GM23248 (cell line): ENCODE data around the gene LSM11. TPM values are rescaled to one million over a fixed set of nuclear protein-coding genes. Genes with fewer than 3 reads are reported as not detected.

Experiments used
- DNase-seq: peaks from one replicate; pipeline ENCODE4 v3.0.0-alpha.2; 2015
- H2AFZ ChIP-seq: fragments of 200-600 bp; sonication (generic); 2 replicates; pipeline ENCODE4 v1.6.1; 2016; ENCODE audit warnings: antibody characterized with exemption
- H3F3A ChIP-seq: fragments of 200-600 bp; sonication (generic); 2 replicates; pipeline ENCODE4 v1.6.1; 2016; ENCODE audit warnings: mild to moderate bottlenecking, antibody characterized with exemption, mixed run types; ENCODE audit not compliant: insufficient read depth
- H3K27ac ChIP-seq: fragments of 200-600 bp; sonication (generic); 2 replicates; pipeline ENCODE4 v1.5.1; 2016; ENCODE audit warnings: mild to moderate bottlenecking
- H3K27me3 ChIP-seq: fragments of 200-600 bp; sonication (generic); replicated peaks from 2 replicates; pipeline ENCODE4 v1.6.1; 2016; ENCODE audit warnings: mild to moderate bottlenecking; ENCODE audit not compliant: insufficient read depth
- H3K36me3 ChIP-seq: fragments of 200-600 bp; sonication (generic); 2 replicates; pipeline ENCODE4 v1.6.1; 2016; ENCODE audit warnings: low read depth, mild to moderate bottlenecking
- H3K4me1 ChIP-seq: fragments of 200-600 bp; sonication (generic); 2 replicates; pipeline ENCODE4 v1.6.1; 2016; ENCODE audit warnings: mild to moderate bottlenecking; ENCODE audit not compliant: insufficient read depth
- H3K4me2 ChIP-seq: fragments of 200-600 bp; sonication (generic); one replicate; pipeline ENCODE4 v1.6.1; 2016; ENCODE audit warnings: mild to moderate bottlenecking; ENCODE audit not compliant: unreplicated experiment
- H3K4me3 ChIP-seq: fragments of 200-600 bp; sonication (generic); 2 replicates; pipeline ENCODE4 v1.5.1; 2016; ENCODE audit warnings: mild to moderate bottlenecking
- H3K79me2 ChIP-seq: fragments of 200-600 bp; sonication (generic); 2 replicates; pipeline ENCODE4 v1.6.1; 2016; ENCODE audit warnings: mild to moderate bottlenecking; ENCODE audit not compliant: insufficient read depth
- H3K9ac ChIP-seq: fragments of 200-600 bp; sonication (generic); 2 replicates; pipeline ENCODE4 v1.6.1; 2016; ENCODE audit warnings: mild to moderate bottlenecking
- H3K9me2 ChIP-seq: fragments of 200-600 bp; sonication (generic); 2 replicates; pipeline ENCODE4 v1.6.1; 2016; ENCODE audit warnings: mixed run types, mild to moderate bottlenecking, moderate library complexity; ENCODE audit not compliant: insufficient read depth
- H3K9me3 ChIP-seq: fragments of 200-600 bp; sonication (generic); one replicate; pipeline ENCODE4 v1.6.1; 2017; ENCODE audit warnings: low read depth
- H4K20me1 ChIP-seq: fragments of 200-600 bp; sonication (generic); 2 replicates; pipeline ENCODE4 v1.6.0; 2016; ENCODE audit not compliant: insufficient read depth
- EZH2 ChIP-seq: fragments of 200-600 bp; sonication (generic); IDR thresholded peaks from 2 replicates; pipeline ENCODE4 v1.6.1; 2018; ENCODE audit warnings: antibody characterized with exemption, mild to moderate bottlenecking; ENCODE audit not compliant: insufficient read depth, poor library complexity, severe bottlenecking
- EZH2phosphoT487 ChIP-seq: fragments of 200-600 bp; sonication (generic); IDR thresholded peaks from 2 replicates; pipeline ENCODE4 v1.6.1; 2018; ENCODE audit warnings: antibody characterized with exemption, moderate library complexity, mild to moderate bottlenecking, low read depth; ENCODE audit not compliant: insufficient read depth
- WGBS, 2 experiments: methylation state at CpG; one replicate each; pipeline ENCODE4 v1.1.6; 2015 to 2017; ENCODE audit warnings: low lambda C conversion rate in 2 of 2, low coverage in 1 of 2; ENCODE audit errors: missing lambda C conversion rate in 2 of 2; 5-methylcytosine and 5-hydroxymethylcytosine counted together
- in situ Hi-C: fragments of 300-500 bp; cut with MboI; formaldehyde crosslinking; loops from 2 replicates; pipeline ENCODE4 v1.15.0; 2020
- polyA plus RNA-seq: library from polyadenylated mRNA; unstranded; fragments of >200 nt; fragmentation: Nextera tagmentation; extraction: Ambion mirVana; gene quantifications from 2 replicates; pipeline ENCODE4 v1.2.1, GENCODE V29; 2016
- total RNA-seq: library from RNA; depleted of rRNA; stranded (reverse); fragments of >200 nt; shearing (Covaris generic); gene quantifications from 2 replicates; pipeline ENCODE4 v1.2.3, GENCODE V29; 2014

LSM11 gene
- total and polyA plus RNA-seq, 2 experiments from 2014 or later: 0.79 to 4.0 TPM

GRCh38 chr5:157739388-157740228 is 3.9 kb upstream of the LSM11 start:
- Histone ChIP-seq H3K27me3 (no peaks in the 10 kb centered on the region), H3K9me3 (no peaks in the 10 kb centered on the region), H3K36me3 (peaks cover 7% of the 10 kb centered on the region; the same call in 1 of the 2 replicates), H3K79me2 (no peaks in the 10 kb centered on the region), H4K20me1 (no peaks in the 10 kb centered on the region), H3F3A (no peaks in the 10 kb centered on the region), H3K9ac (no peak overlapping the region), H3K4me3 (no peak overlapping the region), H2AFZ (no peak overlapping the region), H3K27ac (no peak overlapping the region), H3K9me2 (no peaks in the 10 kb centered on the region), H3K4me1 (no peaks in the 10 kb centered on the region), H3K4me2 (no peak overlapping the region)
- TF ChIP-seq EZH2 (no peak), EZH2phosphoT487 (no peak)
- in situ Hi-C loops: loop anchor here (25.0 kb wide), 1 partner anchor 402 kb away; a partner anchor contains a TSS
- no peak for DNase-seq
- WGBS, 2 experiments: 88 to 89% methylated on average over 12 of the region's 12 CpGs

- Histone ChIP-seq H3K27ac (no peak overlapping the region), H3K4me3 (no peak overlapping the region), H3K4me2 (no peak overlapping the region), H2AFZ (no peak overlapping the region), H3K4me1 (no peaks in the 10 kb centered on the region), H3K9me3 (no peaks in the 10 kb centered on the region), H3K36me3 (peaks cover 7% of the 10 kb centered on the region; the same call in 1 of the 2 replicates), H3K27me3 (no peaks in the 10 kb centered on the region), H4K20me1 (no peaks in the 10 kb centered on the region), H3F3A (no peaks in the 10 kb centered on the region), H3K79me2 (no peaks in the 10 kb centered on the region), H3K9me2 (no peaks in the 10 kb centered on the region), H3K9ac (no peak overlapping the region)
- TF ChIP-seq EZH2 (no peak), EZH2phosphoT487 (no peak)
- WGBS, 2 experiments: 70 to 71% methylated on average over 3 of the region's 3 CpGs
- in situ Hi-C loops: loop anchor here (25.0 kb wide), 1 partner anchor 403 kb away; a partner anchor contains a TSS
- peak; percentile 36 for DNase-seq
Observed at GRCh38 chr5:157740229-157740610, 3.3 kb upstream of the LSM11 start.

DNA sequence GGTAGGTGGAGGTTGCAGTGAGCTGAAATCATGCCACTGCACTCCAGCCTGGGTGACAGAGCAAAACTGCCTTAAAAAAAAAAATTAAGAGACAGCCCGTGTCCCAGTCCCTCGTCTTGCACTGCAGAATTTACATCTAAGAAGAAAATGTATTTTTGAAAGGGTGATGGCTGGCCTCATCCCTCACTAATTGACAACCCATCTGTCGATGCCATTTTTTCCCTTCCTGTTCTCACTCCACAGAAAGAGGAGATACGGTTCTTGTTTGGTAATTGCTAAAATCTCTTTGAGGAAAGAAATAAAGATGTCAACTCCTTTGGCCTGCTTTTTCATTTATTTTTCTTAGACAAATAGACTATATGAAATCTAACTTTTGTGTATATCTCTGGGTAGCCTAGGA is 2.4 kb upstream of the LSM11 start:
- no peaks in the 10 kb centered on the region for H3K9me3 ChIP-seq
- 32 to 33% methylated on average over 4 of the region's 4 CpGs for WGBS, 2 experiments
- no peak for TF ChIP-seq EZH2phosphoT487
- H3K4me1 ChIP-seq: no peaks in the 10 kb centered on the region
- no peak overlapping the region for H3K9ac ChIP-seq
- H3K27me3 ChIP-seq: no peaks in the 10 kb centered on the region
- no peaks in the 10 kb centered on the region for H4K20me1 ChIP-seq
- no peaks in the 10 kb centered on the region; the same call in 1 of the 2 replicates for H3F3A ChIP-seq
- no peaks in the 10 kb centered on the region for H3K9me2 ChIP-seq
- H3K27ac ChIP-seq: no peak overlapping the region
- no peak for DNase-seq
- peaks cover 7% of the 10 kb centered on the region; the same call in 1 of the 2 replicates for H3K36me3 ChIP-seq
- H3K4me2 ChIP-seq: no peak overlapping the region
- H2AFZ ChIP-seq: no peak overlapping the region
- no peak overlapping the region for H3K4me3 ChIP-seq
- H3K79me2 ChIP-seq: no peaks in the 10 kb centered on the region
- in situ Hi-C loops: loop anchor here (25.0 kb wide), 1 partner anchor 404 kb away; a partner anchor contains a TSS

DNA sequence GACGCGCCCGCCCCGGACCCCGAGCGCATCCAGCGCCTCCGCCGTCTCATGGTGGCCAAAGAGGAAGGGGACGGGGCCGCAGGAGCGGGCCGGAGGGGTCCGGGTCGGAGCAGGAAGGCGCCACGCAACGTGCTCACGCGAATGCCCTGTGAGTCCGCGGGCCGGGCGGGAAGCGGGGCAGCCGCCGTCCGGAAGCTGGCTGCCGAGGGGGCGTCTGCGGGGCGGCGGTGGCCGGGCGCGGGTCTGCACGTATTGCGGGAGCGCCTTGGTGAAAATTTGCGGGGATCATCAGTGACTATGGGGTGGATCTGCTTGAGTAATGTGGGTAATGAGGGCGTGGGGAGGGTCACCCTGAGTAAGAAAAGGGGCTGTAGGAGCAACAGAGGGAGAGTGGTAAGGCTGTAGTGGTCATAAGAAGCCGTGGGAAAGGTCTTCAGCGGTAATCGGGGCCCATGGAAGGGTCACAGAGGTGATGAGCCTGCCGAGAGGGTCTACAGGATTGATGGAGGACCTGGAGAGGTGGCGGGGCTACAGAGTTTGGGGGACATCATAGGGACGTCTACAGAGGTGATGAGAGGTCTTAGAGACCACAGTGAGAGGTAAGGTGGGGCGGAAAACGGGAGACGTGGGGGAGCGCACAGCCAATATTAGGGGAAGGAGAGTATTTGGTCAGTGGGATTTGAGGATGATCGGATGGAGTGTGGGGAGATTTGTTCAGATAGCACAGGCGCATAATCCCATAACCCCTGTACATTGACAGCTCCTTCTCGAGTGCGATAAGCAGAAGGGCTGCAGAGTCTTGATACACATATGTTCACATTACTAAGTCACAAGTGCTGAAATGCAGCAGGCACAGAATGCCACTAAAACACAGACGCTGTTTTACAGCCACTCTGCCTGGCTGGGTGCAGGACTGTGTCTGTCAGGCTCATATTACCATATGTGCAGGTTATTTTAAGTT is 819 bp downstream of the LSM11 start:
- peaks cover 9% of the 10 kb centered on the region for H3F3A ChIP-seq
- no peaks in the 10 kb centered on the region for H3K27me3 ChIP-seq
- peak overlapping the region; percentile 92 for H3K4me2 ChIP-seq
- no peaks in the 10 kb centered on the region for H3K36me3 ChIP-seq
- H3K9ac ChIP-seq: peak overlapping the region; percentile 81
- in situ Hi-C loops: loop anchor here (25.0 kb wide), 1 partner anchor 407 kb away; a partner anchor contains a TSS
- no peaks in the 10 kb centered on the region for H3K79me2 ChIP-seq
- 2% methylated on average over 47 to 56 of the region's 56 CpGs for WGBS, 2 experiments
- H3K4me3 ChIP-seq: peak overlapping the region; percentile 85
- peak overlapping the region; percentile 99 for H2AFZ ChIP-seq
- peak; percentile 50 for DNase-seq
- no peaks in the 10 kb centered on the region for H4K20me1 ChIP-seq
- H3K27ac ChIP-seq: no peak overlapping the region
- TF ChIP-seq EZH2phosphoT487 (no peak), EZH2 (no peak)
- H3K9me2 ChIP-seq: no peaks in the 10 kb centered on the region
- peaks cover 4% of the 10 kb centered on the region for H3K4me1 ChIP-seq
- no peaks in the 10 kb centered on the region for H3K9me3 ChIP-seq
